ENCODE data around the gene EFCAB8.

DNA sequence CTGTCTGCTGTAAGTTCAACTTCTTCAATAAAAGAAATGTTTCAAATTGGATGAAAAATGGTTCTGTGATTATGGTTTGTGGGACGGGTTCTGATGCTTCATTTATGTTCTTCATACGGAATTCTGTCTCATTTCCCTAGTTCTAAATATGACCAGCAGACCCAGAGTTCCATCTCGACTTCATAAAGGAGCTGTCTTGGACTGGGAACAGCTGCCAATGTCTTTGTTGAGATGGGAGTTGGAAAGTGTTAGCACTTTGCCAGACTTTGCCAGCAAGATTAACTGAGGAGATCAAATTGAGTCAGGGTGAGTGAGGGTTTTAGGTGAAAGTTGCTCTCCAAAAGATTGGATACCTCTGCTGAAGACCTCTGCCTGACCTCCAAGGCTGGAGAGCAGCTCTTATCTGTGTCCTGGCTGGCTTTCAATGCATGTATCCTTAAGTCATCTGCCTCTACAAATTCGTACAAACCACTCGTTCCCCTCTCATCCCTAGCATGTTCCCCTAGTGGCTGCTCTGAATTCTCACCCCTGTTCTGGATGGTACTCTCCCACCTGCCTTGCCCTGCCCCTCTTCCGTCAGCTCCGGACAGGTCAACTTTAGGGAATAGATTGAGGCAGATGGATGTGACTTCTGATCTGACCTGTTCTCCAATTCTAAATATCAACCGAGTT is at the start of gene EFCAB8:
- no peak for TF ChIP-seq POLR2AphosphoS5 (IDR thresholded peaks at IDR 0.05)
- TF ChIP-seq, protein P1, sequence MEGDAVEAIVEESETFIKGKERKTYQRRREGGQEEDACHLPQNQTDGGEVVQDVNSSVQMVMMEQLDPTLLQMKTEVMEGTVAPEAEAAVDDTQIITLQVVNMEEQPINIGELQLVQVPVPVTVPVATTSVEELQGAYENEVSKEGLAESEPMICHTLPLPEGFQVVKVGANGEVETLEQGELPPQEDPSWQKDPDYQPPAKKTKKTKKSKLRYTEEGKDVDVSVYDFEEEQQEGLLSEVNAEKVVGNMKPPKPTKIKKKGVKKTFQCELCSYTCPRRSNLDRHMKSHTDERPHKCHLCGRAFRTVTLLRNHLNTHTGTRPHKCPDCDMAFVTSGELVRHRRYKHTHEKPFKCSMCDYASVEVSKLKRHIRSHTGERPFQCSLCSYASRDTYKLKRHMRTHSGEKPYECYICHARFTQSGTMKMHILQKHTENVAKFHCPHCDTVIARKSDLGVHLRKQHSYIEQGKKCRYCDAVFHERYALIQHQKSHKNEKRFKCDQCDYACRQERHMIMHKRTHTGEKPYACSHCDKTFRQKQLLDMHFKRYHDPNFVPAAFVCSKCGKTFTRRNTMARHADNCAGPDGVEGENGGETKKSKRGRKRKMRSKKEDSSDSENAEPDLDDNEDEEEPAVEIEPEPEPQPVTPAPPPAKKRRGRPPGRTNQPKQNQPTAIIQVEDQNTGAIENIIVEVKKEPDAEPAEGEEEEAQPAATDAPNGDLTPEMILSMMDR (IDR thresholded peaks at IDR 0.05), result no peak
